Activated gamma-delta T cell treated with anti-CD3 and anti-CD28 coated beads, Interleukin-2, amount 50 U/mL, for 16 hours (primary cell): ENCODE results near the gene DGKI.
"Not testable (repeated sequence)": the region's sequence is repeated elsewhere in the genome, so short reads cannot be mapped to it uniquely, and the experiment has no call there.

Source experiments
- DNase-seq: peaks from one replicate; pipeline ENCODE4 v3.0.0-alpha.2; 2020; ENCODE audit warnings: low read depth

The DGKI gene

DNA sequence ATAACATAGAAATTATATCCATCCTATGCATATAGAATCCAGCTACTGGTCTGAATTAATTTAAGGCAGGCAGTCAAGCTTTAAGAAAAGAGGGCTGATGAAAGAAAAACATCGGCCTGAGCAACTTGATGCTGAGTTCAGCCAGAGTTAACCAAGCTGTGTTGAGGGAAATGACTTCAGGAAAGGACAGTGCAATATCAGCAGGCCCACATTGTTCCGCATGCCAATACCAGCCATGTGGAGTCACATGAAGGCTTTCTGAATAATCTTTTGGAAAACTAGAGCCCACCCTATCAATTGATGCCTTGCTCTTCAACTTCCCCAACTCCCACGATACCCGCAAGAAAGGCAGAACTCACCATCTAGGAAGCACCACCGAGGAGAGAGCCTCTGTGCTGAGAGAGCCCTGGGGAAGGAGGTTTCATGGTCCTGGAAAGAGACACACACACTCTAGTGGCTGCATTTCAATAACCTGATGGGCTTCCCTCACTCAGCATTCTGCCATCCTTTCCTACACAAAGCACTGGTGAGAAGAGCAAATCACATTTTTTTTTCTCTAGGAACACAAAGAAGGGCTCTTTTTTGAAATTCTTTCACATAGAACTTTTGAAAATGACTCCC is 377.5 kb downstream of the DGKI start:
- DNase-seq = no peak

GRCh38 chr7:137462847-137463246 is 383.9 kb downstream of the DGKI start:
- no peak for DNase-seq

- DNase-seq = no peak
Observed at GRCh38 chr7:137462074-137462715, 384.6 kb downstream of the DGKI start.

DNA sequence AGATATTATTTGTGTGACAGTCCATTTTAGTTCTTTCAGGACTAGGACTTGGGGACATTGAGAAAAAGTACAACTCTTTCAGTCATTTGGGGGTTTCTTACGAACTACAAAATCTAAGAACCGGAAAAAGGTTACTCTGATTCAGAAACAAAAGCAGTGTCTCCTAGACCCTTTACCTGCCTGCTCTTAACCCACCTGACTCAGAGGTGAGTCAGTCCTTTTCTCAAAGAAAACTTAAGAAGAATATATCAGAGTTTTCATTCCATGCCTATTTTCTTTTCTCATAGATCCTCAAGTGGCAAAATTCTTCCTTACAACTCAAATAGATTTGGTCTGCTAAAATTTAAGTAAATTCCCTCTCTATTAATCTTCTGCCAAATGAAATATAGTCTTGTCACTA is 388.4 kb downstream of the DGKI start:
- no peak for DNase-seq

DNA sequence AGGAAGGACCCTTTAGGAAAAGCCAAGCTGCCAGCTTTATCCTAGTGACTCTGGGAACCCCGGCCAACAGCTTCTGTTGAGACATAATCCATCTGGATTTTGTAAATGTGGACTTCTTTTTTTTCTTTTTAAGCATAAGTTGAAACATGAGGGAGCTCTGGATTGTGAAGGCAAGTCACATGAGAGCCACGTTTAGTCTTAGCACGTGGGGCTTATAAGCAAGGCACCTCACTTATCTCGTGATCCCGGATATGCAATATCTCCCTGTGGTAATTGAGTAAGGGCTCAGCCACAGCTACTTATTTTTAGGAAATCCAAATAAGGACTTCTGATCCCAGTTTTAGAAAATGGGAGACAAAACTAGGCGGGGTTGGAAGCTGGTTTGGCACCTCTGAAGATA is 392.0 kb downstream of the DGKI start:
- DNase-seq = no peak

- DNase-seq = no peak
Observed at GRCh38 chr7:137454246-137454724, 392.5 kb downstream of the DGKI start.

DNA sequence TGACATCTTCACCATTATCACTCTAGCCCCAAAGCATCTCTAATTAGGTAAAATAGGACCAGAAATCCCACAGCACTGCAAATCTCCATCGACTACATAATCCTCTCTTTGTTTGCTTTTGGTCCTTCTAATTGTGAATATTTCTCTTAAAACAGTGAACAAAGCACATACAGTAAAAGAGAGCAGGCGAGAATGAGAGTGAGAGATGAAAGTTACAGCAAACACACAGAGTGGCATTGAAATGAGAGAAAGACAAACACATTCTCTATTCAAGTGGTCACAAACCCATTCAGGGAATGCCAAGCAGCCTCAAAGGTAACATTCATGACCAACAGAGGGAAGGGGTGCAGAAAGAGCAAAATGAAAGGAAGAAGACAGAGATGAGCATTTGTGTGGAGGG is 393.4 kb downstream of the DGKI start:
- DNase-seq = no peak

DNA sequence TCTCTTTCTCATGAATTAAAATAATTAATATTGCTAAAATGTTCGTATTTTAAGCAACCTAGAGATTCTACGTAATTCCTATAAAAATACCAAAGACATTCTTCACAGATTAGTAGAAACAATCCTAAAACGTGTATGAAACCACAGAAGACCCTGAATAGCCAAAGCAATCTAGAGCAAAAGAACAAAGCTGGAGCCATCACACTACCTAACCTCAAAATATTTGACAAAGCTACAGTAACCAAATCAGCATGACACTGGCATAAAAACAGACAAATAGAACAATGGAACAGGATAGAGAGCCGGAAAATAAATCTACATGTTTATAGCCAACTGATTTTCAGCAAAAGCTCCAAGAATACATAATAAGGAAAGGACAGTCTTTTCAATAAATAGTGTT is 397.8 kb downstream of the DGKI start:
- DNase-seq = no peak

- DNase-seq = not testable (repeated sequence)
Observed at GRCh38 chr7:137448572-137448971, 398.2 kb downstream of the DGKI start.

DNA sequence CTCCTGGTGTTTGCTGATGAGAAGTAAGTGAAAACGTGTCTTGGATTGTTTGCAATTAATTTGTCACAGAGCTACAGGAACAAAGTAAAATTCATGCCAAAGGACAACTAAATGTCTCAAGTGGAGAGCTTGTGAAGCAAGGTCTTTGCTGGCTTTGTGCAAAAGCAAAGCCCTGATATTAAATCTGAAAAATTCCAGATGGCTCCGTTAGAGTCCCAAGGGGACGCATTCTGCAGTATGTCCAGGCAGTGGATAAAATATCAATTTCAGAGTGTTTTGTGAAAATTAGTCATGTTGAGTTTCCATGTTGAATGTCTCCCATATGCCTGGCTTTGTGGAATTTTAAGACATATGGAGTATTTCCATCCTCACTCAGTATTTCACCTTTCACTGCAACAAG is 400.7 kb downstream of the DGKI start:
- no peak for DNase-seq

DNA sequence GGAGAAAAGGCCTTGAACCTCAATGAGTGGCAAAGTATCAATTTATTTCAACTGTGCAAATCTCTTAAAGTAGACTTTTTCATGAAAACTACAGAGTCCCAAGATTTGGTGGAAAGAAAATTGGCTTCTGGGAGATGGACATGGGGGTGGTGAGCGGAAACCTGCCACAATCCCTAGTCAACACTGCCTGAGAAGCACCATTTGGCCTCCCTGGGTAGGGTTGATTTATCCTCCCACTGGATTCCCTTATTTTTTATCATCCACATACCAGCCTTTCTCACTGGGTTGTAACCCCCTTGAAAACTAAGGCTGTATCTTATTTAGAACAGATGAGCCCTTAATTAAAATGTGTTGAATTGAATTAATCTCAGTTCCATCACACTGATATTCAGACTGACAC is 401.5 kb downstream of the DGKI start:
- no peak for DNase-seq

DNA sequence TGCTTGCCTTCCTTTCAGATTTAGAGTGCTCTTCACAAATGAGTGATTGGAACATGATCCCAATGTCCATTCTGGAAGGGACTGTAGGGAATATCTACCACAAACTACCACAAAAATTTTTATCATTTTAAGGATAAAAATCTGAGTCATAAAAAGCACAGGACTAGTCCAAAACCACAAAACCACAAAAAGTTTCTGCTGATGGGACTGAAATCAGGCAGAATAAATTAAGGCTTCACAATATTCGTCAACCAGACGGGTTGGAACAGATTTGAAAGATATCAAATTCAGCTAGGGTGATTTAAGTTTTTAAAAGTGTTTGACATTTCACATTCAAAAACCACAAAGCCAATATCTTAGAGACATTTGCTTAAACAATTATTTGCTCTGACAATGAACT is 403.2 kb downstream of the DGKI start:
- no peak for DNase-seq

GRCh38 chr7:137441451-137441850 is 405.3 kb downstream of the DGKI start:
- no peak for DNase-seq

DNA sequence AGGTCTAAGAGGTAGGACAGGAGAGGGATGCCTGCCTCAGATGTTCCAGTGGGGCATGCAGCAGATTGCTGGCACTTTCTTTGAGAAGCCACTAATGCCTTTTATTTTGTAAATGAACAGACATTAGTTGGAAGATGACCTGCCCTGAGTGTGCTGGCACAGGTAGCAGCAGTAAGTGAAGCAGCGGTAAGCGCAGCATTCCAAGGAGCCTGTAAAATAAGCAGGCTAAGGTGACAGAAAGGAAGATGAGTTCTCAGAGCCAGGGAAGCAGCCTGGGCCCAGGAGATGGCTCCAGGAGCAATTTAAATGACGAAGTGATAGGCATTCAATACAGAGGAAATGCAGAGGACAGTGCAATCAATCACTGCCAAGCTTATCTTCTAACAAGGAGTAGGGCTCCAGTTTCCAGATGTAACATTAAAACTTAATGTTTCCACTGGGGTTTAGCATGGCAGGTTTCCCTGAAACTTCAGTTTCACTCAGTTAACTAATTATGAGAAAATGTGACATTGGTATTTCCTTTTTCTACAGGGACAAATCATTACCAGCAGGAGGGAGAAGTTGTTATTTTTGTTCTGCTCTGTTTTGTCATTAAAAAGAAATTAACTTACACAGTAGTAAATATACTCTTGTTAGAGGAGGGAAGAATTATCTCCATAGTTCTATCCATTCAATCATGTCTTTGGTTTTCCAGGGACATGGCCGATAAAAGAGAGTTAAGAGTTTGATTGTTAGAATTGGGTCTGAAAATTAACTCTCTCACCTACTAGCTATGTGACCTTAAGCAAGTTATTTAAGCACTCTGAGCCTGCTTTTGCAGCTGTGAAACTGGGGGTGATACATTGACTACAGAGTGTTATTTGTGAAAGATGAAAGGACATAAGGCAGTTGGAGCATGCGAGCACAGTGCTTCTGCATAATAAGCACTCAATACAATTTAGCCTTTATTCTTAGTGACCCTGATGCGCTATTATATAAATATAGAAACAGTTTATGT is 406.6 kb downstream of the DGKI start:
- no peak for DNase-seq

GRCh38 chr7:137434946-137435345 is 411.8 kb downstream of the DGKI start:
- DNase-seq = no peak

DNA sequence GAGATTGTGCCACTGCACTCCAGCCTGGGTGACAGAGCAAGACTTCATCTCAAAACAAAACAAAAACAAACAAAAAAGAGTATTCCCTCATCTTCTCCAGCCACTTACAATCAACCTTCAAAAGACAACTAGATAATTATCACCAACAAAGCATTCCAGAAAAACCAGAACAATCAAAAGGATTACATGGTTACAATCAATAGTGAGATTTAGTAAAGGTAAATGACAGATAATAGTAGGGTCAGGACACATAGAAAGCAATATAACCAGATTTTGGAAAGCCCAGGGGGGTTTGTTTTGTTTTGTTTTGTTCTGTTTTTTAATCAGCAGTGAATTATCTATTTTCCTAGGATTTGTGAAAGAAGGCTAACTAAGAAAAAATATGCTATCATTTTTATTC is 412.2 kb downstream of the DGKI start:
- no peak for DNase-seq

DNA sequence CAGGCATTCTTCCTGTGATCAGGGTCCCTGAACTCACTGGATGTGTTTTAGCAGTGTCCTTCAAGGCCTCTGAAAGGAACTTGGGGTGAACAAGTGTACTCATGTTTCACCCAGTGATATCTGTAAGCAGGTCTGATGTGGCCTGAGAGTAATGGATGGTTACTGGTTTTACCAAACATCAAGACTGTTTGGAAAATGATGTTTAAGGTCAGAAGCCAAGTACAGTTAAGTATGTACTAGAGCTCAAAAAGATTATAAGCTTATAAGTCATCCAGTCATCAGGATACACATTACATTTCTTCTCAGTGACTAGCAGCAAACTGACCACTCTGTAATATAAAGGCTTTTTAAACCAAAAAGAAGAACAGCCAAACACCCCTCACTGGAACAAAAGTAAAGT is 423.5 kb downstream of the DGKI start:
- DNase-seq = no peak

GRCh38 chr7:137421366-137421765 is 425.4 kb downstream of the DGKI start:
- no peak for DNase-seq

DNA sequence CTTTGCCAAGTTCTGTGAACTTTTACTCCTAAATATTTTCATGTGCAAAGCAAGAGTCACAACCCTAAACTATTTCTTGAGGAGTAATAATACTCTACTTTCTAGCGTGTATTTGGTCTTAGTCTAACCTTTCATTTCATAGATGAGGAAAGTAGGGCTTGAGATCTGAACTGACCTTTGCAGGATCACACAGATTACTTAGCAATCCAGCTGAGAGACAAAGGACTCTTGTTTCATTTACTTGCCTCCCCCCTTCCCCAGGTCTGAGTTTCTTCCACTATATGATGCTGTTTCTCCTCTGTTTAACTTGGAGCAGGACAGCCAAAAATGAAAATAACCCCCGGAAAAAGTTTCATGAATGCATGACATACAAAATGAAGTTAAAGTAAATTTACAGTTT is 427.9 kb downstream of the DGKI start:
- no peak for DNase-seq

DNA sequence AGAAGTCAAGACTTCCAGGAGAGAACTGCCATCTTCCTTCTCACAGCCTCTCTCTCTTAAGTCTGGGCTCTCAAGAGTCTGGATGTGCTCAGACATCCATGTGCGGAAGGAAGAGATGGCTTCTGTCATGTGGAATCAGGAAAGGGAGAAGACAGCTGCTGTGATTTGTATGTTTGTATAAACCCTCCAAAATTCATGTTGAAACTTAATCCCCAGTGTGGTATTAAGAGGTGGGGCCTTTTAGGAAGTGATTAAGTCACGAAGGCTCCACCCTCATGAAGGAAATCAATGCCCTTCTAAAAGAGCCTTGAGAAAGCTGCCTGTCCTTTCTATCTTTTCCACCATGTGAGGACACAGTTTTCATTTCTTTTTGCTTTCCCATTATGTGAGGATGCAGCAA is 429.3 kb downstream of the DGKI start:
- DNase-seq = no peak

DNA sequence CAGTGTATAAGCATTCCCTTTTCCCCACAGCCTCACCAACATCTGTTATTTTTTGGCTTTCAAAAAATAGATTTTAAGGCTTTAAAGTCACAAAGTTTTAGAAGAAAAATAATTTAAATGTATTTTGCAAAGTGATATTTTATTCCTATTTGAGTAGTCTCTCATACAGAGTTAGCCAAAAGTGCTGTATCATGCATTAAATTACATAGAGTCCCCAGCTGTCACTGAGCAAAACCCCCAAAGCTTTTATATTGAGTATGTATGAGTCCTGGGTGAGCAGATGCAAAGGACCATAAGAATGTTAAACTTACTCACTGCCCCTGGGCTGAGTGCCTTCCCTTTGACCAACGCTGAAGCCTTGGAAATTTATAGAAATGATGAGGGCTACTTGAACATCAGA is 432.9 kb downstream of the DGKI start:
- no peak for DNase-seq

GRCh38 chr7:137411446-137411845 is 435.3 kb downstream of the DGKI start:
- no peak for DNase-seq

GRCh38 chr7:137408126-137408525 is 438.6 kb downstream of the DGKI start:
- no peak for DNase-seq
